Hindlimb muscle (tissue), 1 donor: Measurements from ENCODE around the gene URM1. TPM values are rescaled to one million over a fixed set of nuclear protein-coding genes. Genes with fewer than 3 reads are reported as not detected.
A peak's percentile ranks its signal among the peaks of the same experiment; 100 is the strongest.
"Not testable (repeated sequence)": the region's sequence is repeated elsewhere in the genome, so short reads cannot be mapped to it uniquely, and the experiment has no call there.

Source experiments
- DNase-seq: peaks from one replicate; pipeline ENCODE4 v3.0.0-alpha.2; 2013
- polyA plus RNA-seq: library from polyadenylated mRNA; unstranded; fragments of 120-200 nt; gene quantifications from one replicate; pipeline ENCODE4 v1.2.1, GENCODE V29; 2013; ENCODE audit not compliant: insufficient read length

URM1 gene
- polyA plus RNA-seq, 1 donor = 70.0 TPM

DNA sequence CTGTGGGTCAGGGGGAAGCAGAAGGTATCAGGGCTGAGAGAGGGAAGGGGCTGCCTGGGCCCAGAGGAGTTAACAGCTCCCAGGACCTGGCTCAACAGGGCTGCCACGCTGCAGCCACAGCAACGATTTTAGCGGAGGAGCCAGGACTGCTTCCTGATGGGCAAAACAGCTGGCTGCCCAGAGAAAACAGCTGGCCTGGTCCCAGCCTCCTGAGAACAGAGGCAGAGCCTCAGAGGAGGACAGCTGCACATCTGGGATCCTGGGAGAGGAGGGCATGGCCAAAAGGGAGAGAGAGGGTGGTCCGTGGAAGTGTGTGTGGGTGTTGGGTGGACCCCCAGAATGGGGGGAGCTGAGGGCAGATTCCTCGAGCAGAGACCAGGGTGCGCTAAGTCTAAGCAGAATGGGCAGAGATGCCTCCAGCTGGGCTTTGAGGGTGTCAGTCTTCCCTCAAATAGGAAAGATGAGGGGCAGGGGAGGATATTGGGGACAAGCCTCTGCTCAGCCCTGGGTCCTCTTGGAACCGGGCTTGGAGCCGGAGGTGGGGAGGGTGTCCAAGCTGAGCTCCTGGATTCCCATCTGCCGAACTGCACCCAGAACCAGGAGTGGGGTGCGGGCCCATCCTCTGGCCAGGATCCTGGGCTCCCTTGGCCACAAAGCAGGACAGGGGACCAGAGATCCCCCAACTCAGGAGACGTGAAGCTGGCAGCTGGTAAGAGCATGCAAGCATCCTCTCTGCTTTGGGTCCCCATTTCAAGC is 40.4 kb downstream of the URM1 start:
- DNase-seq = peak; percentile 67

DNA sequence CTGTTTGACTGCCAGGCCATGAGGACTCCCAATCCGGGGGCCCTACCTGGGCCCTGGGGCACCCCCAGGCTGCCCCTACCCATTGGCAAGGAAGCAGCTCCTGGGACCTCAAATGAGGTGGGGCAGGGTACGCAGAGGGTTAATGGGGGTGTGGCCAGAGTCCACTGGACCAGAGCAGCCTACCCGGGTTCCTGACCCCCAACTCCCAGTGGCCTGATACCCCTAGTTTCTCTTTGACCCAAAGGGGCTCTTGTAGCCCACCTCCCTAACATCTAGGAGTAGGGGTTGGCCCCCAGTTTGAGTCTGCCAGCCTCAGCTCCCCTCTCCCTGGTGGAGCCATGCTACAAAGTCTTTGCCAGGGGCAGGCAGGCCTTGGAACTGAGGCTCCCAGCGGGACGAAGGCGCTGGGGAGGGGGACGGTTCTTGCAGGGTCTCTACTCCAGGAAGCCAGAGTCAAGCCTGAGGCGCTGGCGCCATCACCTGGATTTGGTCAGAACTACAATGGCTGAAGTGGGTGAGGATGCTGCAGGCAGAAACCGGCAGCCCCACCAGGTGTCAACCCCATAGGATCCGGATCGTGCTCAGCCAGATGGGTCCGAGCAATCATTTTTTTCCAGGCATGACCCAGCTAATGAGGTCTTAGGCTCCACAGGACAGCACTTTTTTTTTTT is 41.1 kb downstream of the URM1 start:
- peak; percentile 56 for DNase-seq

DNA sequence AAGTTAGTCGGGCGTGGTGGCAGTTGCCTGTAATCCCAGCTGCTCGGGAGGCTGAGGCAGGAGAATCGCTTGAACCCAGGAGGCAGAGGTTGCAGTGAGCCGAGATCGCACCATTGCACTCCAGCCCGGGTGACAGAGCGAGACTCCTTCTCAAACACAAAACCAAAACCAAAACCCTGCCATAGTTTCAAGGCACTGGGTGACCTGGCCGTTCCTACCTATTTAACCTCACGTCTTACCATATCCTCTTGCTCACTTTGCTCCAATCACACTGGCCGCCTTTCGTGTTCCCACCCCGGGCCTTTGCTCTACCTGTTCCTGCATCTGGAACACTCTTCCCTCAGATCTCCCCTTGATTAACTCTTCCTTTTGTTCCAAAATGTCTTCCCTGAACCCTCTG is 42.6 kb downstream of the URM1 start:
- not testable (repeated sequence) for DNase-seq

DNA sequence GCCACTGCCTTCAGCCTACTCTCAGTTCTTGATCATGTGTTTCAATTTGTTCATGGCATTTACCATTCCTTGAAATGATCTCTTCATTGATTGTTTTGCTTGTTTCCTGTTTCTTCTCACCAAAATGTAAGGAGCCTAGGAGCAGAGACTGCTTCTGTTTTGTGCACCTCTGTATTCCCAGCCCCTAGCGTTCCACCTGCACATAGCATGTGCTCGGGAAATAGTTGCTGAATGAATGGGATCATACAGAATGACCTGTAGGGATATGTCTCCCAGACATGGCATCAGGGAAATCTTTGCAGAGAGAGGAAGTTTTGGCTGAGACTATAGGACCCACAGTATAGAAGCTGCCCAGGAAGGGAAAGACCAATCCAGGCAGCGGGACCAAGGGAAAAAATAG is 43.3 kb downstream of the URM1 start:
- DNase-seq = no peak

GRCh38 chr9:128415281-128415680 is 44.1 kb downstream of the URM1 start:
- no peak for DNase-seq

DNA sequence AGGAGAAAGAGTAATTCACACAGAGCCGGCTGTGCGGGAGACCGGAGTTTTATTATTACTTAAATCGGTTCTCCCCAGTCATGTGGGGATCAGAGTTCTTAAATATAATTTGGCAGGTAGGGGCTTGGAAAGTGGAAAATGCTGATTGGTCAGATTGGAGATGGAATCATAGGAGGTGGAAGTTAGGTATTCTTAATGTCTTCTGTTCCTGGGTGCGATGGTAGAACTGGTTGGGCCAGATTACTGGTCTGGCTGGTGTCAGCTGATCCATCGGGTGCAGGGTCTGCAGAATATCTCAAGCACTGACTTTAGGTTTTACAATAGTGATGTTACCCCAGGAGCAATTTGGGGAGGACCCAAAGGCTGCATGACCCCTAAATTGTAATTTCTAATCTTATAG is 44.8 kb downstream of the URM1 start:
- no peak for DNase-seq

DNA sequence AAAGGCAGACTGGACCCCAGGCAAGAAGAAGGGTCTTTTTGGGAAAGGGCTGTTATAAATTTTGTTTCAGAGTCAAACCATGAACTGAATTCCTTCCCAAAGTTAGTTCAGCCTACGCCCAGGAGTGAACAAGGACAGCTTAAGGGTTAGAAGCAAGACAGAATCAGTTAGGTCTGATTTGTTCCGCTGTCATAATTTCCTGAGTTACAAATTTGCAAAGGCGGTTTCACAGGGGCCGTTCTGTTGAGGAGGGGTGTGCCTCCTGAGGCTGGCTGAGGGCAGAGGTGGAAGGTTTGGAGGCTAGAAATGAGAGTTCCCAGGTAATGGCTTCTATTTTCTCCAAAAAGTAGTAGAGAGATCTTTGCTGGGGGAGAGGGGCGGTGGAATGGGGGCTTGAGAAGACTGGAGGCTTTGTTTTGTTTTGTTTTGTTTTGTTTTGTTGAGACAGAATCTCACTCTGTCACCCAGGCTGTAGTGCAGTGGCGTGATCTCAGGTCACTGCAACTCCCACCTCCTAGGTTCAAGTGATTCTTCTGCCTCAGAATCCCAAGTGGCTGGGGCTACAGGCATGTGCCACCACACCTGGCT is 45.4 kb downstream of the URM1 start:
- DNase-seq = no peak

DNA sequence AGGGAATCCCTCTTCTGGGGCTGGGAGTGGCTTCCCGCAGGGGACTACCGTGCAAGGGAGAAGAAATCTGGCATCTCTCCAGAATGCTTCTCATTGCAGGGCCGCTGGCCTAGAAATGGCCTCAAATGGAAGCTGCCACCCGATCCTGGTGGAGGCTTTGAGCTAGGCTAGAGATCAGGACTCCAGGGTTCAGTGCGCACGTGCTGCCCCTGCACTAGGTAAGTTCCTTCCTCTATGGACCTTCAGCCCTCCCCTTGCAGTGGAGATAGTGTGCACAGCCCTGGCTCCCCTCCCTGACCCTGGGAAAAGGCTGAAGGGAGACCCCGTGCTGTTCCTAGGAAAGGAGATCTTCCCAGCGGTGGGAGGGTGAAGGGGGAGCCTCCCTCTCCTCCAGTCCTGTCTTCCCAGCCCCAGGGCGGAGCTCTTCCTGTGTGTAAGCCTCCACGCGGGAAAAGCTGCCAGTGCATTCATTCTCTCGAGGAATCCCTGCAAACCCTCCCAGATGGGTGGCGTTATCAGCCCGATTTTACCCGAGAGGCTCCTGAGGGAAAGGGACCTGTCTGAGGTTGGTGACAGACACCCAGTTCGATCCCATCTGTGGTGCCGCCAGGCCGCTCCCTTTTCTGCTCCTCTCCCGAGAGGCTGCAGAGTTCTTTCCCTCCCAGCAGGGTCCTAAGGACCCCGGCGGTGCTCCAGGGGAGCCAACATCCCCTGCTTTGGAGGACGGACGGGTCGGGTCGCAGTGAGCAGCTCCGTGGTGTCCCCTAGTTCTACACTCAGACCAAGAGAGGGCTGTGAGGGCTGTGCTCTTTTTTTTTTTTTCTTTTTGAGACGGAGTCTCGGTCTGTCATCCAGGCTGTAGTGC is 48.1 kb downstream of the URM1 start:
- DNase-seq = no peak

GRCh38 chr9:128420060-128420650 is 49.0 kb downstream of the URM1 start:
- DNase-seq = peak; percentile 86

DNA sequence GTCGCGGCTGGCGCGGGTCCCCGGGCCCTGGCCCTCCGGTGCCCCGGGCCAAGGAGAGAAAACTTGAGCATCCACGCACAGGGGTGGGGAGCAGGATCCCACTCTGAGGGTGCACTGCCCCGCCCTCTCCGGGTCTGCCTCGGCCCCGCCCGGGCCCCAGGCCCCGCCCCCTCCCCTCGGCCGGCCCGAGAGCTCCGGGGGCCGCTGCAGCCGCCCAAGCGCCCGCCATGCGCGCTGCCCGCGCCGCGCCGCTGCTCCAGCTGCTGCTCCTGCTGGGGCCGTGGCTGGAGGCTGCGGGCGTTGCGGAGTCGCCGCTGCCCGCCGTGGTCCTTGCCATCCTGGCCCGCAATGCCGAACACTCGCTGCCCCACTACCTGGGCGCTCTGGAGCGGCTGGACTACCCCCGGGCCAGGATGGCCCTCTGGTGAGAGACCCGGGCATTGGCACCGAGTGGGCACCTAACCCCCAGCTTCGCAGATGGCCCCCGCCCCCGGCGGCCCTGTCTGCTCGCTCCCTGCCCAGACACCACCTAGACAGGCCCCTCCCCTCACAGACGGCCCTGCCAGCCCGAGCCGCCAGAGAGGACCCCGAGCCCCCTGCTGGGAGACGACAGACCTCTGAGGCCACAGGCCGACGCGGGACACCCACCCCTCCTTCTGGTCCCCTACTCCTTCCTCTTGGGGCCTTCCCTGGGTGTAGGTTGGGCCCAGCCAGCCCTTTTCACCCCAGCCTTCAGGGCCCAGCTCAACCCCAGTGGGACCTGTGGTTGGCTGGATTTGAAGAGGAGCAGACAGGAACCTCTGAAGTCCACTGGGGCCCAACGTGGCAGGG is 49.7 kb downstream of the URM1 start, which contains the start of gene CERCAM:
CERCAM (plus strand) TSS at position 207 of the 831 bp plus-strand sequence; CDS start at position 228, 21 bp downstream.
- peak; percentile 76 for DNase-seq

DNA sequence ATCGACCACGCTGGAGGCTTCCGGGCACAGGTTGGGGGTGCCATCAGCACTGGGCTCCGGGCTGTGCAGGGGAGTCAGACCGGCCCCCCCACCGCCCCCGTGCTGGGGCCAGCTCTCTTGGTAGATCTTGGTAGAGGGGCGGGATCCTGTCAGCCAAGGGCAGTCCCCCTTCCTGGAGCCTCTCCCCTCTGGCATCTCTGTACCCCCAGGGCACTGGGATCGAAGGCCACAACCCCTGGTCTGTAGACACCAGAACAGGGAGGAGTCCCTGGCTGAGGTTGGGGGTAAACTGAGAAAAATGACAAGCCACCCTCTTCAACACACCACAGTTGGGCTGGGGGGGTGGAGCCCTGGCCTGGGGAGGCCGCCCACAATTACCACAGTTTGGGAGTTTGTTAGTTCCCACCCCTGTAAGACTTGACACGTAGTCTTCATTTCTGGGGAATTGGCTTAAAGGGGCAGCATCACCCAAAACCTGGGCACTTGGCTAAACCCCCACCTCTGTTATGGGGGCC is 50.4 kb downstream of the URM1 start:
- no peak for DNase-seq

- not testable (repeated sequence) for DNase-seq
These were observed 51.0 kb downstream of the URM1 start for GRCh38 chr9:128422022-128422782.

DNA sequence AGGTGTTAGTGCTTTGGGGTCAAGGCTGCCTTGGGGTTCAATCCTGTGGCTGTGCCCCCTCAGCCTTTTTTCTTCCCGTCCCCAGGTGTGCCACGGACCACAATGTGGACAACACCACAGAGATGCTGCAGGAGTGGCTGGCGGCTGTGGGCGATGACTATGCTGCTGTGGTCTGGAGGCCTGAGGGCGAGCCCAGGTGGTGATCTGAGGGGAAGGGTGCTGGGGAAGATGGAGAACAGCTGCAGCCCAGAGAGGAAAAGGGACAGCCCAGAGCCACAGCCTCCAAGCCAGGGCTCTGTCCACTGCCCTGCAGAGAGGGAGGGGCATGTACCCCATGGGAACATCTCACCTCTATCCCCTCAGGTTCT is 51.6 kb downstream of the URM1 start:
- DNase-seq = no peak

DNA sequence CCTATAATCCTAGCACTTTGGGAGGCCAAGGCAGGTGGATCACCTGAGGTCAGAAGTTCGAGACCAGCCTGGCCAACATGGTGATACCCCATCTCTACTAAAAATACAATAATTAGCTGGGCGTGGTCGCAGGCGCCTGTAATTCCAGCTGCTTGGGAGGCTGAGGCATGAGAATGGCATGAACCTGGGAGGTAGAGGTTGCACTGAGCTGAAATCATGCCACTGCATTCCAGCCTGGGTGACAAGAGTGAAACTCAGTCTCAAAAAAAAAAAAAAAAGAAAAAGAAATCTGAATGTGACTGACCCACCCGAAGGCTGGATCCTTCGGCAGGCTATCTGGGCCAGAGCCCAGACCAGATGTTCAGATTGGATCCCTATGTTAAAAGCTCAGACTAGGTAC is 52.2 kb downstream of the URM1 start:
- not testable (repeated sequence) for DNase-seq

DNA sequence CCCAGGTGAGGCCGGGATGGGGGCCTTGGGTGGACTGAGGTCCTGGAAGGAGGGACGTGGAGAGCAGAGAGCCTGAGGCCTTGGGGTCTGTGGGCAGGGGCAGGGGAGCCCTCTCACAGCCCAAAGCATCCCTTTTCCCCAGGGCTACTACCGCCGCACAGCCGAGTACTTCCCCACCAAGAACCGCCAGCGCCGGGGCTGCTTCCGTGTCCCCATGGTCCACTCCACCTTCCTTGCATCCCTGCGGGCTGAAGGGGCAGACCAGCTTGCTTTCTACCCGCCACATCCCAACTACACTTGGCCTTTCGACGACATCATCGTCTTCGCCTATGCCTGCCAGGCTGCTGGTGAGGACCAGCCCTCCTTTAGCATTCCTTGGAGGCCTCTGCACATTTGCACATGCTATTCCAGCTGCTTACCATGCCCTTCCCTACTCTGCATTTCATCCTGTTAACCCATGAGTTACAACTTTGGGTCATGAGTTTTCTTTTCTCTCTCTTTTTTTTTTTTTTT is 53.1 kb downstream of the URM1 start:
- DNase-seq = no peak

DNA sequence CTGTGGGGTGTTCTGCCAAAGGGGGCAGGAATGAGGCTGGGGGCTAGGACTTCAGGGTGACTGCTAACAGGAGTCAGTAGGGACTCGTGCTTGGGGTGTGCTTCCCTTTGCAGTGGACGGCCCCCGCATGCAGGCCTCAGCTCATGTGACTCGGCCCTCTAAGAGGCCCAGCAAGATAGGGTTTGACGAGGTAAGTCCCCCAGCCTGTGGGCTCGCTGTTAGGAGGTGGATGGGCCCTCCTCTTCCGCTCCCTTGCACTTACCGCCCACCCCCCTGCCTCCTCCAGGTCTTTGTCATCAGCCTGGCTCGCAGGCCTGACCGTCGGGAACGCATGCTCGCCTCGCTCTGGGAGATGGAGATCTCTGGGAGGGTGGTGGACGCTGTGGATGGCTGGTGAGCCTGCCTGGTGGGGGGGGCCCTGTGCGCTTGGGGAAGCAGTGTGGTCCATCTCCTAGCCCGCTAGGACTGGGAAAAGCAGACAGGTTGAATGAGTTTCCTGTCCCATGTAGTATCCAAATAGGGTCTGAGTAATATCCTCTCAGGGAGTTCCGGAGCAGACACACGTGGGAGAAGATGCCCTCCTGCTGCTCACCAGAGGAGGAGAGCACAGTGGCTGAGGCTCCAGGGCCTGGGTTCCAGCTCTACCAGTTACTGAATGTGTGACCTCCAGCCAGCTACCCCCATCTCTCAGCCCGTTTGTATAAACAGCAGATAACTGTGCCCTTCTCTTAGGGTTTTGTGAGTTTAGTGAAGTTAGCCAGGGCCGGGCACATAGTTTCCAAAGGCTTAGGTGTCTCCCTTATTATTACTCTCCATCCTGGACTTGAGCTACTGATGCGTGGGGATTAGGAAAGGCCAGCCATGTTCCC is 57.7 kb downstream of the URM1 start:
- DNase-seq = no peak

GRCh38 chr9:128429513-128430086 is 58.4 kb downstream of the URM1 start:
- DNase-seq = no peak

DNA sequence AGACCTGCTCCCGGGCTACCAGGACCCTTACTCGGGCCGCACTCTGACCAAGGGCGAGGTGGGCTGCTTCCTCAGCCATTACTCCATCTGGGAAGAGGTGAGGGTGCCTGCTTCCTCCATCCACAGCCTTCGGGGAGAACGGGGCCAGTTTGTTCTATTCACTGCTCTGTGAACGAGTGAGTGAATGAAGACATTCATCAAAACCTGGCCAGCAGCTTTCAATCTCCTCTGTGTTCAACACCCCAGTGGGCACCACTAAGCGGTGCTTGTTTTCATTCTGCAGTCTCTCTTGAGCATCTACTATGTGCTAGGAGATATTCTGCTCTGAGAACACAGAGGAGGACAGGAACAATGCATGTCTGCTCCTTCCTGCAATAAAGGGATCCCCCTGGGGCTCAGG is 60.0 kb downstream of the URM1 start:
- no peak for DNase-seq

- no peak for DNase-seq
These were observed 63.2 kb downstream of the URM1 start for GRCh38 chr9:128434340-128434739.
